Omental fat pad (tissue), 4 donors: ENCODE measurements around the gene CTIF. TPM values are rescaled to one million over a fixed set of nuclear protein-coding genes. Genes with fewer than 3 reads are reported as not detected.

Source experiments
- ATAC-seq: fragments of 150-250 bp; one replicate; pipeline ENCODE4 v1.9.1; 2016; ENCODE audit warnings: mild to moderate bottlenecking, moderate library complexity; ENCODE audit not compliant: low FRiP score
- DNase-seq: peaks from one replicate; pipeline ENCODE4 v3.0.0-alpha.2; 2019; ENCODE audit warnings: low spot score
- CTCF ChIP-seq, 3 donors: fragments of 450-650 bp; IDR thresholded peaks; one replicate each; pipeline ENCODE4 v1.5.1; 2016 to 2017; ENCODE audit warnings: antibody characterized with exemption in 3 of 3, mild to moderate bottlenecking in 3 of 3, moderate library complexity in 2 of 3
- total RNA-seq, 4 donors: library from RNA; depleted of rRNA; stranded (reverse); fragments of >200 nt; gene quantifications; one replicate each; pipeline ENCODE4 v1.1.0, GENCODE V29; 2016

CTIF gene
- total RNA-seq, 4 donors from 2014 or later: 57.5 to 94.0 (median 72.4) TPM

- DNase-seq: no peak
- ATAC-seq: no peak
- no peak for TF ChIP-seq CTCF (IDR thresholded peaks at IDR 0.05)
Measured at GRCh38 chr18:48734460-48734859, 195.6 kb downstream of the CTIF start.

- no peak for DNase-seq
- TF ChIP-seq CTCF (IDR thresholded peaks at IDR 0.05): no peak
- ATAC-seq: no peak
Measured at GRCh38 chr18:48735080-48735676, 196.3 kb downstream of the CTIF start.

GRCh38 chr18:48735681-48736255, 196.9 kb downstream of the CTIF start:
- no peak for TF ChIP-seq CTCF (IDR thresholded peaks at IDR 0.05)
- ATAC-seq: no peak
- no peak for DNase-seq

GRCh38 chr18:48736321-48737260, 197.8 kb downstream of the CTIF start:
- ATAC-seq: no peak

GRCh38 chr18:48739266-48740067, 200.6 kb downstream of the CTIF start:
- DNase-seq (no peak), ATAC-seq (no peak)
- TF ChIP-seq CTCF (IDR thresholded peaks at IDR 0.05): no peak

More at GRCh38 chr18:48736321-48737260, 197.8 kb downstream of the CTIF start:
- TF ChIP-seq CTCF (IDR thresholded peaks at IDR 0.05): no peak
- no peak for DNase-seq

GRCh38 chr18:48740068-48740440, 201.2 kb downstream of the CTIF start:
- no peak for TF ChIP-seq CTCF (IDR thresholded peaks at IDR 0.05)
- no peak for ATAC-seq
- DNase-seq: no peak
